Parietal lobe (tissue), 1 donor: ENCODE measurements around the gene PSEN2. TPM values are rescaled to one million over a fixed set of nuclear protein-coding genes. Genes with fewer than 3 reads are reported as not detected.

Experiments
- total RNA-seq: library from RNA; depleted of rRNA; stranded (reverse); fragments of >200 nt; gene quantifications from one replicate; pipeline ENCODE4 v1.2.3, GENCODE V29; 2014

The PSEN2 gene
- total RNA-seq = 30.4 TPM

GRCh38 chr1:226870401-226871279 is at the start of gene PSEN2:
TSS of gene PSEN2 (plus strand) at chr1:226870616. CDS start at chr1:226881908, 11,292 bp downstream.

DNA sequence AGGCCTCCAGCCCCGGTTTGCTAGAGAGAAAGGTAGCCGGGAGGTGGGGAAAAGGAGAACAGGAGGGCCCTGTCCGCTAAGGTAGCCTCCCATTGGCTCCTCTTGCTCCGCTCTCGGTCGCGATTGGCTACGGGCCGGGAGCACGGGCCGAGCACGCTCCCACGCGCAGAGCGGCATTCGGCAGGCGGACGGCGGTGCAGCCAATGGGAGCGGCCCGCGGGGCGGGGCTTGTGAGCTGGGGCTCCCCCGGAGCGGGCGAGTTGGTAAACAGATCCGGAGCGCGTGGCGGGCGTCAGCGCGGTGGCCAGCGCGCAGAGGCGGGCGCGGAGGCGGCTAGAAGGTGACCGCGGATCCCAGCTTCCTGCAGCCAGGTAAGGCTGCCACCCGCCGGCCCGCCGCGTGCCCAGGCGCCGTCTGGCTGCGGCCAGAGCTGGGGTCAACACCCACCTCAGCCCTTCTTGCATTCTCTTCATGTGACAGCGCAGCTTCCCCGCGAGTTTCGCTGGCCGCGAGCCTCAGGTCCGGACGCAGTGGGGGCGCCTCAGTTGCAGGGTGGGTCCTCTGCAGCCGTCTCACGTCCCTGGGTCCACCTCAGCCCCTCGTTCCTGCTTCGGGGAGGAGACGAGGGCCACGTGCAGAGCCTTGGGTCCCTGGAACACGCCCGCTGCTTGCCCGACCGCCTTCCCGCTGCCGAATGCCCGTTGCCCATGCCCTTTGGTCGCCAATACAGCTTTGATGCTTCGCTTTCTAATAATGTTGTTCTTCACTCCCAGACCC is 69.8 kb downstream of the PSEN2 start, which contains the start of gene COQ8A:
Gene COQ8A (plus strand): TSS at position 266 of the 777 bp plus-strand sequence. CDS start 21,092 bp downstream, outside the sequence.

Other genes starting within 250 kb of the PSEN2 start
- gene ITPKB, start 131.3 kb upstream of the PSEN2 start, total RNA-seq = 4.4 TPM
- gene COQ8A, start 69.7 kb downstream of the PSEN2 start, total RNA-seq = 20.3 TPM